Choroid plexus epithelial cell (primary cell): ENCODE data around the gene CD151.

Source experiments
- DNase-seq: peaks from one replicate; pipeline ENCODE4 v3.0.0-alpha.2; 2010; ENCODE audit warnings: low read depth
- H3K4me3 ChIP-seq: 2 replicates; pipeline ENCODE4 v1.5.1; 2011; ENCODE audit warnings: low read depth, mild to moderate bottlenecking, control low read depth, low read length, moderate library complexity
- TF ChIP-seq, protein P1 (sequence below): conservative IDR thresholded peaks from 2 replicates; pipeline ENCODE4 v1.5.1; 2011; ENCODE audit warnings: low read depth, mild to moderate bottlenecking, control low read depth, inconsistent platforms, low read length, moderate library complexity

CD151 gene

DNA sequence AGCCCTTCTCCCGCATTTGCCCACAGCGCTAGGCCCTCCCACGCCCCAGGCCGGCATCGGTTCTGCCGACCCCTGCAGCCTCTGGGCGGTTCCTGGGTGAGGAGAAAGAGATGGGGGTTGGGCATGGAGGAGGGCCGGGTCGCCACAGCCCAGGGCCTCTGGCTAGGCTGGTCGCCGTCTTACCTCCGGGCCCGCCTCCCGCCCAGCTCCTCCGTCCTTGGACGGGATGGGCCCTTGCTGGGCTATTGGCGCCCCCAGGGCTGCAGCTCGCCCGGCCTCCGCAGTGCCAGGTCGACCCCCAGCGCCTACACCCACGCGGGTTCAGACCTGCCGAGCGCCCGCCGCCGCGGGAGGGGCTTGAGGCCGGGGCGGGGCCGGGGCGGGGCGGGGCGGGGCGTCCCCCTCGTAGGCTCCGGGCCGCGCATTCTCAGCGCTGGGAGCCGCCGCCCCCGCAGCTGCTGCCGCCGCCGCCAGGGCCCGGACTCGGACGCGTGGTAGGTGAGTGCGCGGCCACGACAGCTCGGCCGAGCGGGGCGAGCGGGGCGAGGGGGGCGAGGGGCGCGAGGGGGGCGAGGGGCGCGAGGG lies at the start of gene CD151:
TSS of gene CD151 (plus strand) at position 424 of the 585 bp plus-strand sequence. CDS start 3,118 bp downstream, outside the sequence.
- TF ChIP-seq, protein P1, sequence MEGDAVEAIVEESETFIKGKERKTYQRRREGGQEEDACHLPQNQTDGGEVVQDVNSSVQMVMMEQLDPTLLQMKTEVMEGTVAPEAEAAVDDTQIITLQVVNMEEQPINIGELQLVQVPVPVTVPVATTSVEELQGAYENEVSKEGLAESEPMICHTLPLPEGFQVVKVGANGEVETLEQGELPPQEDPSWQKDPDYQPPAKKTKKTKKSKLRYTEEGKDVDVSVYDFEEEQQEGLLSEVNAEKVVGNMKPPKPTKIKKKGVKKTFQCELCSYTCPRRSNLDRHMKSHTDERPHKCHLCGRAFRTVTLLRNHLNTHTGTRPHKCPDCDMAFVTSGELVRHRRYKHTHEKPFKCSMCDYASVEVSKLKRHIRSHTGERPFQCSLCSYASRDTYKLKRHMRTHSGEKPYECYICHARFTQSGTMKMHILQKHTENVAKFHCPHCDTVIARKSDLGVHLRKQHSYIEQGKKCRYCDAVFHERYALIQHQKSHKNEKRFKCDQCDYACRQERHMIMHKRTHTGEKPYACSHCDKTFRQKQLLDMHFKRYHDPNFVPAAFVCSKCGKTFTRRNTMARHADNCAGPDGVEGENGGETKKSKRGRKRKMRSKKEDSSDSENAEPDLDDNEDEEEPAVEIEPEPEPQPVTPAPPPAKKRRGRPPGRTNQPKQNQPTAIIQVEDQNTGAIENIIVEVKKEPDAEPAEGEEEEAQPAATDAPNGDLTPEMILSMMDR, result no peak
- peak within 1 kb of the TSS; percentile 72 for H3K4me3 ChIP-seq
- peak; percentile 52 for DNase-seq

DNA sequence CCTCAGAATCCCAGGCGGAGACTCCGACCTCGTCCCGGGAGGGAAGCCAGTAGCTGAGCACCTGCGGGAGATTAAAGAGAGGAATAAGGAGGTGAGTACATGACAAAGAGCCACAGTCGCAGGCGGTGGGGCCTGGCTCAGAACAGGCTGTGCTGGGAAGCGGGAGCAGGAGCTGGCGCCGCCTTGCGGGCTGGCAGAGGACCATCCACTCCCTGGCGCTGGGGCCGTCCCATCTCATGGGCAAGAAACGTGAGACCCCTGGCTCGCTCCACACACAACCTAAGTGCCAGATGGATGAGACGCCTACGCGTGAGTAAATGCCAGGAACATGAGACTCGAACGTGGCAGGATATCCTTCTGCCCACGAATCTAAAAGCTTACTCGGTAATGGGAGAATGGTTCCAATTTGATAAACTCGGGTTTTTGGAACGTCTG lies 49.2 kb upstream of the CD151 start:
- peak; percentile 81 for DNase-seq
- TF ChIP-seq, protein P1, result peak; percentile 88
- H3K4me3 ChIP-seq, result no peak overlapping the region

DNA sequence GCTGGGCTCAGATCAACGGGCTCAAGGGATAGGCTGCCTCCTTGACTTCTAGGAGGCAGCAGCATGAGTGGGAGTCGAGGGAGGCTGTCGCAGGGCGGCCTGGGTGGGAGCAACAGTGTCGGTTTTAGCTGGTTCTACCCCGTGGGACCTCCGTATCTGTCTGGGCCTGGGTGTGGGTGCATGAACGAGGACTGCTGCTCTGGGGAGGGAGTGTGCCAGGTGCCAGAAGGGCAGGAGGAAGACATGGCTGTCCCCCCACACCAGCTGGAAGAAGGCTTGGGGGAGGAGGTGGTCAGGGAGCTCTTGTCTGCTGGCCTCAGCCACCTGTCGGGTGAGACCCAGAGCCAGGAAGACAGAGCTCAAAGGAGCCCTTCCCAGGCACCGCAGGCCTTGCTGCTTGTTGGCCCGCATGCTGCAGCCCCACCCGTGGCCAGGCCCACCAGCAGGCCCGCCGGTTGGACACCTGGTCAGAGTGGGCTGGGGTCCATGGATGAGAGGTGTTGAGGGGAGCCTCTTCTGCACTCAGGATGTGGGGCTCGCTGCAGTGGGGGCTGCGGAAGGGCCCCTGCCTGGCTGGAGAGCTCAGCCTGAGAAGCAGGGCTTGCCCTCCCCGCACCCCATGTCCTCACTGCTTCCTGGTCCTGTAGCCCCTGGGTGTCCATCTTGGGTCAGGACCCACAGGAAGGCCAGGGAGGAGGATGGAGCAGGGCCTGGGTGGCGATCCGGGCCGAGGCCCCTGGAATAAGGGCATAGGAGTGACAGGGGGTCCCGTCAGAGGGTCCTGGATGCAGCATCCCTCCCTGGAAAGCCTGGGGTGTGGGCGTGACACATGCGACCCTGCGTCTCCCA lies 46.3 kb upstream of the CD151 start:
- no peak for DNase-seq
- no peak overlapping the region for H3K4me3 ChIP-seq
- TF ChIP-seq, protein P1, result no peak

DNA sequence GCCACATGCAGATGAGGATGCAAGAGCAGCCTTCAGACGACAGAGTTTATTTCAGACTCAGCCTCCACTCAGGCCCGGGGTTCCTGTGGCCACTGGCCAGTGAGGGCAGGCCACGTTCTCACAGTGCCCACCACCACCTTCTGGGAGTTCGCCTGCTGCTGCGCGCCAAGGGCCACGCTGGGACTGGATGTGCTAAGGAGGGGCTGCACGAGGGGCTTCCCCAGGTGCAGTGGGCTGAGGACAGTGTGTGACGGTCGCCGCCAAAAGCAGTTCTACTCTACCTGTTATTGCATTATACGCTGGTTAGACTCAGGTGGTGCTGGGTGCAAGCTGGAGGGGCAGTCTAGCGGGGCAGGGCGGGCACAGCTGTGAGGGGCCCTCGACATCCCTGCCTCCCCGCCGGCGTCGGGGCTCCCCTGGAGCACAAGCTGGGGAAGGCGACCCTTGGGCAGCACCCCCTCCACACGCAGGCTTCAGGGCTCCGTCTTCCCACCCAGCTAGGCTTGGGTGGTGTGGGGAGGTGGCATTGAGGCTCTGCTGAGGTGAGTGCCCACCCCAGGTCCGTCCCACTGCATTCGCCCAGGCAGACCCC lies 45.6 kb upstream of the CD151 start:
- no peak overlapping the region for H3K4me3 ChIP-seq
- DNase-seq, result no peak
- TF ChIP-seq, protein P1, result no peak

DNA sequence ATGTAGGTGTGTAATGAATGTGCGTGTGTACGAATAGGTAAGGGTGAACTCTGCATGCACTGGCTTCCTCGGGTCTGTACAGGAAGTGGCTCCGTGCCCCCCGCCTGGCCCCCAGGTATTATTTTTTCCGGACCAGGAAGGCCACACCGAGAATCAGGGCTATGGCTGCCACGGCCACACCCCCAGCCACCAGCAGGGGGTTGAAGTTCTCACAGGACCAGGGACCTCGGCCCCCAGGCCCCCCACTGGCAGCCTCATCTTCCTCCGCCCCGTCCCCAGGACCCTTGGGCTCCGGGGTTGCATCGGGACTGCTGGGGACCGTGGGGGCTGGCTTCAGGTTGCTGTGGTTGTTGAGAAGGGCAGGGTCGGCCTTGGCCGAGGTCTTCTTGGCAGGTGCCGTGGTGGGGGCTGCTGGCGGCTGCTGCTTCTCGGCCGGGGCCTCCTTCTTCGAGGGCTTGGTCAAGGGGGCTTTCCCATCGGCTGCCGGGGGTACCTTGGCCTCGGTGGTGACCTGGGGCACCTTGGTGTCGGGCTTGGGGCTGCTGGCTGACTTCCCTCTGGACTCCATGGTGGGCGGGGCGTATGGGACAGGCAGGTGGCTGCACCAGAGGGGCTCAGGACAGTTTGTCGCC lies 44.6 kb upstream of the CD151 start:
- no peak for DNase-seq
- H3K4me3 ChIP-seq, result no peak overlapping the region
- TF ChIP-seq, protein P1, result peak; percentile 5

DNA sequence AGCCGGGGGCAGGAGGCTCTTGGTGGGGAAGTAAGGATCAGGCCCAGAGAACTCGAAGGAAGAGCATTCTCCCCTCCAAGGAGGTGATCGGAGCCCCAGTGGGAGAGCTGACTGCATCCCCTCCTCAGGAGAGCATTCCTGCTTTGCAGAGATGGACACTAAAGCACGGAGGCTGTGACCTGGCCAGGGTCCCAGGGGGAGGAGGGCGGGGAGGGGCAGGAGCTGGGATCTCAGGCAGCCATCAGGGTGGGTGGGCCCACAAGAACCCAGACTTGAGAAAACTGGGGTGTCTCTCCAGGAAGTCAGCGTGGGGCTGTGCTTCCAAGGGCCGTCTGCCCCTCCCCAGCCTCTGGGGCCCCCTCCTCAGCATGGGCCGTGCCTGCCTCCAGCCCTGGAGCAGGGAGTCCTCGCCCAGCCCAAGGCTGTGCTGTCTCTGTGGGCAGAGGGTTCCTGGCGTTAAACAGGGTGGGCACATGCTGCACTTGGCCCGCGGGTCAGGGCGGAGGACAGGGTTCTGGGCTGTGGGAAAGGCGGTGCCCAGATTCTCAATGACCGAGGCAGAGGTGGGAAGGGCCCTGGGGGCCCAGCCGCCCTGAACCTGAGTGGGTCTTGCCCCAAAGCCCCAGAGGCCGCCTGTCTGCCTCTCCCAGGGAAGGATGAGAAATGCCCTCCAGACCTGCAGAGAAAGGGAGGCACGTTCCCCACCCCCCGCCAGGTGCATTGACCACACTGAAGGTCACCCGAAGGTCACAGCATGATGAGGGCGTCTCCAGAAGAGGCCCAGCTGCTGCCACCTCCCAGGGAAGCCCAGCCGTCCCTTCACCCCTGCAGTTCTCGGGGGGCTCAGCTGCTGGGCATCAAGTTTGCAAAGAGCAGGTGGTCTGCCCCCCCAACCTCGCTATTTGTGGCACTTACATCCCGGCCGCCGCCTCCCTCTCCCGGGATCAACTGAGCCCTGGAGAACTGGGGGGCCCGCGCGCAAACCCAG lies 43.5 kb upstream of the CD151 start:
- H3K4me3 ChIP-seq, result no peak overlapping the region
- TF ChIP-seq, protein P1, result no peak
- no peak for DNase-seq
